ENCODE results near the gene ARHGAP18.

DNA sequence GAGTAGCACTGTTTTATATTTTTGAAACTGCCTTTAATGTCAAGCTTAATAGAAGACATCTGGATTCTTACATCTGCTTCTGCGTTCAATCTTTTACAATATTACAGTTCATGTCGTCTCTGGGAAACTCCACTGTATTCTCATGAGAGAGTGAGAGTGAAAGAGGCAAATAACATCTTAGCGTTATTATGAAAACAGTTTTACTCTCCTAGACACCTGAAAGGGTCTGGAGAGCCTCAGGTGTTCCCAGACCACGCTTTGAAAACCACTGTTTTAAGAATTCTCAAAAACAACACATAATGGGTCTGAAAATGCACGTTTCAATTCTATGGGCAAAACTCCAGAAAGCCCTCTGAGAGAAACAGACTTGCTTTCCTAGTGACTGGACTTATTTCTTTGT is 63.3 kb downstream of the ARHGAP18 start:
- TF ChIP-seq, protein P1, sequence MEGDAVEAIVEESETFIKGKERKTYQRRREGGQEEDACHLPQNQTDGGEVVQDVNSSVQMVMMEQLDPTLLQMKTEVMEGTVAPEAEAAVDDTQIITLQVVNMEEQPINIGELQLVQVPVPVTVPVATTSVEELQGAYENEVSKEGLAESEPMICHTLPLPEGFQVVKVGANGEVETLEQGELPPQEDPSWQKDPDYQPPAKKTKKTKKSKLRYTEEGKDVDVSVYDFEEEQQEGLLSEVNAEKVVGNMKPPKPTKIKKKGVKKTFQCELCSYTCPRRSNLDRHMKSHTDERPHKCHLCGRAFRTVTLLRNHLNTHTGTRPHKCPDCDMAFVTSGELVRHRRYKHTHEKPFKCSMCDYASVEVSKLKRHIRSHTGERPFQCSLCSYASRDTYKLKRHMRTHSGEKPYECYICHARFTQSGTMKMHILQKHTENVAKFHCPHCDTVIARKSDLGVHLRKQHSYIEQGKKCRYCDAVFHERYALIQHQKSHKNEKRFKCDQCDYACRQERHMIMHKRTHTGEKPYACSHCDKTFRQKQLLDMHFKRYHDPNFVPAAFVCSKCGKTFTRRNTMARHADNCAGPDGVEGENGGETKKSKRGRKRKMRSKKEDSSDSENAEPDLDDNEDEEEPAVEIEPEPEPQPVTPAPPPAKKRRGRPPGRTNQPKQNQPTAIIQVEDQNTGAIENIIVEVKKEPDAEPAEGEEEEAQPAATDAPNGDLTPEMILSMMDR (IDR thresholded peaks at IDR 0.05 in 2 of 3, conservative IDR thresholded peaks at IDR 0.05 in 1 of 3; ENCODE audit: control insufficient read depth in 2 of 3, extremely low read depth in 1 of 3, insufficient read depth in 1 of 3, low read depth in 3 of 3, low read length in 3 of 3) = no peak
- TF ChIP-seq POLR2A (IDR thresholded peaks at IDR 0.05; ENCODE audit: low read depth, low read length) (no peak), EP300 (IDR thresholded peaks at IDR 0.05; ENCODE audit: borderline replicate concordance in 1 of 2, control insufficient read depth in 1 of 2, low read depth in 2 of 2, low read length in 2 of 2) (peak in 1 of 2 experiments; percentile 77; a peak in 2 of 4 replicates), MYC (IDR thresholded peaks at IDR 0.05; ENCODE audit: insufficient read depth, insufficient read length, insufficient replicate concordance, low read length, severe bottlenecking) (no peak), TCF7 (IDR thresholded peaks at IDR 0.05; ENCODE audit: borderline replicate concordance) (peak; percentile 25; the same call in 1 of the 2 replicates), ZNF274 (IDR thresholded peaks at IDR 0.05; ENCODE audit: insufficient read depth, insufficient read length) (no peak), MXI1 (IDR thresholded peaks at IDR 0.05; ENCODE audit: low read depth, low read length) (no peak), YY1 (IDR thresholded peaks at IDR 0.05; ENCODE audit: low read depth, low read length) (no peak), ZNF622 (IDR thresholded peaks at IDR 0.05) (no peak)
- TF ChIP-seq, protein P2, sequence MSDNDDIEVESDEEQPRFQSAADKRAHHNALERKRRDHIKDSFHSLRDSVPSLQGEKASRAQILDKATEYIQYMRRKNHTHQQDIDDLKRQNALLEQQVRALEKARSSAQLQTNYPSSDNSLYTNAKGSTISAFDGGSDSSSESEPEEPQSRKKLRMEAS (IDR thresholded peaks at IDR 0.05; ENCODE audit: low read depth, low read length) = no peak
- TF ChIP-seq, protein P3, sequence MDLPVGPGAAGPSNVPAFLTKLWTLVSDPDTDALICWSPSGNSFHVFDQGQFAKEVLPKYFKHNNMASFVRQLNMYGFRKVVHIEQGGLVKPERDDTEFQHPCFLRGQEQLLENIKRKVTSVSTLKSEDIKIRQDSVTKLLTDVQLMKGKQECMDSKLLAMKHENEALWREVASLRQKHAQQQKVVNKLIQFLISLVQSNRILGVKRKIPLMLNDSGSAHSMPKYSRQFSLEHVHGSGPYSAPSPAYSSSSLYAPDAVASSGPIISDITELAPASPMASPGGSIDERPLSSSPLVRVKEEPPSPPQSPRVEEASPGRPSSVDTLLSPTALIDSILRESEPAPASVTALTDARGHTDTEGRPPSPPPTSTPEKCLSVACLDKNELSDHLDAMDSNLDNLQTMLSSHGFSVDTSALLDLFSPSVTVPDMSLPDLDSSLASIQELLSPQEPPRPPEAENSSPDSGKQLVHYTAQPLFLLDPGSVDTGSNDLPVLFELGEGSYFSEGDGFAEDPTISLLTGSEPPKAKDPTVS (IDR thresholded peaks at IDR 0.05; ENCODE audit: low read depth, low read length) = no peak
- TF ChIP-seq, protein P4, sequence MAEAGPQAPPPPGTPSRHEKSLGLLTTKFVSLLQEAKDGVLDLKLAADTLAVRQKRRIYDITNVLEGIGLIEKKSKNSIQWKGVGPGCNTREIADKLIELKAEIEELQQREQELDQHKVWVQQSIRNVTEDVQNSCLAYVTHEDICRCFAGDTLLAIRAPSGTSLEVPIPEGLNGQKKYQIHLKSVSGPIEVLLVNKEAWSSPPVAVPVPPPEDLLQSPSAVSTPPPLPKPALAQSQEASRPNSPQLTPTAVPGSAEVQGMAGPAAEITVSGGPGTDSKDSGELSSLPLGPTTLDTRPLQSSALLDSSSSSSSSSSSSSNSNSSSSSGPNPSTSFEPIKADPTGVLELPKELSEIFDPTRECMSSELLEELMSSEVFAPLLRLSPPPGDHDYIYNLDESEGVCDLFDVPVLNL (IDR thresholded peaks at IDR 0.05; ENCODE audit: low read depth, low read length) = no peak
- TF ChIP-seq, protein P5, sequence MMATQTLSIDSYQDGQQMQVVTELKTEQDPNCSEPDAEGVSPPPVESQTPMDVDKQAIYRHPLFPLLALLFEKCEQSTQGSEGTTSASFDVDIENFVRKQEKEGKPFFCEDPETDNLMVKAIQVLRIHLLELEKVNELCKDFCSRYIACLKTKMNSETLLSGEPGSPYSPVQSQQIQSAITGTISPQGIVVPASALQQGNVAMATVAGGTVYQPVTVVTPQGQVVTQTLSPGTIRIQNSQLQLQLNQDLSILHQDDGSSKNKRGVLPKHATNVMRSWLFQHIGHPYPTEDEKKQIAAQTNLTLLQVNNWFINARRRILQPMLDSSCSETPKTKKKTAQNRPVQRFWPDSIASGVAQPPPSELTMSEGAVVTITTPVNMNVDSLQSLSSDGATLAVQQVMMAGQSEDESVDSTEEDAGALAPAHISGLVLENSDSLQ (IDR thresholded peaks at IDR 0.05) = no peak

All from GM12878 (cell line).